ENCODE results near the gene ARL4C. TPM values are rescaled to one million over a fixed set of nuclear protein-coding genes. Genes with fewer than 3 reads are reported as not detected.

The ARL4C gene
- total RNA-seq, result 4.9 and 5.6 TPM in 2 replicates

DNA sequence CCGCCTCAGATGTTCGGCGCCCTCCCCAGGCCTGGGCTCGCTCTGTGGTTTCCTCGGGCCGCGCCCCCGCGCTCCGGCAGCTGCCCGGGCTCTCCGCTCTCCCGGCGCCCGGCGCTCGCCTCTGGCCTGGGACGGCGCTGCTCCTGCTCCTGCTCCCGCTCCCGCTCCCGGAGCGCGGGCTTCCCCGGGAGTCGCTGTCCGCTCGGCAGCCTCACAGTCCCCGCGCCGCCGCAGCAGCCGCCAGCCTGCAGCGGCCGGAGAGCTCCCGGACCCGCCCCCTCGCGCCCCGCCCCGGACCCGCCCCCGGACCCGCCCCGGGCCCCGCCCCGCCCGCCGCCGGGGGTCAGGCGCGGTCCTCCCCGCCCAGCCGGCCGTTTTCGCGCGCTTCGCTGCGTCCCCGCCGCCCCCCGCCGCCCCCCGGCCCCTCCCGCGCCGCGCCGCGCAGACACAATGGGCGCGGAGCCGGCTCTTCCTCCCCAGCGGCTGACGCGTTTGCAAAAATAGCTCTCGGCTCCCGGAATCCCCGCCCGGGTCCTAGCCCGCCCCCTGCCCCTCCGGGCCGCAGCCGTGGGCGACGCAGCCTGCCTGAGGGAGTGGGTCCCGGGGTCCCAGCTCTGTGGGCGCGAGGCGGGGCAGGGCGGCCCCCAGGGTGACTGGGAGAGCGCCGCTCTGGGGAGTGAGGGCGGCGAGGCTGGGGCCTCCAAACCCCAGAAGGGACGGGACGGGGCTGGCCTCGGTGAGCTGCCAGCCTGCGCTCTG lies at the start of gene ARL4C:
TSS of gene ARL4C (minus strand) at position 247 of the 759 bp plus-strand sequence. CDS start 495 bp downstream, outside the sequence.

